CD4-positive, alpha-beta memory T cell (primary cell): ENCODE data around the gene NTNG2. TPM values are rescaled to one million over a fixed set of nuclear protein-coding genes. Genes with fewer than 3 reads are reported as not detected.
A peak's percentile ranks its signal among the peaks of the same experiment; 100 is the strongest.

Experiments used
- CTCF ChIA-PET: fragments of 350-600 bp; sonication (Branson Sonifier 250); formaldehyde crosslinking; loops from one replicate; lab custom pipeline; 2021; ENCODE audit warnings: inconsistent platforms; ENCODE audit not compliant: partially characterized antibody; lab: Charles Lee
- POLR2A ChIA-PET: fragments of 350-600 bp; sonication (Branson Sonifier 250); formaldehyde crosslinking; loops from one replicate; lab custom pipeline; 2021; ENCODE audit not compliant: partially characterized antibody; lab: Charles Lee
- DNase-seq, 5 donors: peaks; one replicate each; pipeline versions ENCODE4 v3.0.0 to v3.0.0-alpha.2; 2020 to 2022; ENCODE audit warnings: mixed read lengths in 1 of 5
- H3K27ac ChIP-seq: one replicate; pipeline ENCODE4 v1.7.0; 2013; ENCODE audit warnings: low read depth, low read length
- H3K27me3 ChIP-seq: 2 replicates; pipeline ENCODE4 v1.7.0; 2013; ENCODE audit warnings: mild to moderate bottlenecking, low read length, moderate library complexity; ENCODE audit not compliant: insufficient read depth
- H3K36me3 ChIP-seq: 2 replicates; pipeline ENCODE4 v1.7.0; 2013; ENCODE audit warnings: mild to moderate bottlenecking, low read length, moderate library complexity; ENCODE audit not compliant: insufficient read depth
- H3K4me1 ChIP-seq: 2 replicates; pipeline ENCODE4 v1.7.0; 2013; ENCODE audit warnings: mild to moderate bottlenecking, low read length, moderate library complexity; ENCODE audit not compliant: insufficient read depth
- H3K4me3 ChIP-seq, 2 donors: one replicate each; pipeline ENCODE4 v1.7.0; 2013; ENCODE audit warnings: low read length in 2 of 2, mild to moderate bottlenecking in 1 of 2
- H3K9me3 ChIP-seq, 2 donors: one replicate each; pipeline ENCODE4 v1.7.0; 2013; ENCODE audit warnings: low read length in 2 of 2, control low read depth in 1 of 2; ENCODE audit not compliant: control insufficient read depth in 1 of 2
- H3K27ac Mint-ChIP-seq, 7 donors: one replicate each; pipeline ENCODE4 v1.8.0; 2020 to 2021; ENCODE audit warnings: mixed read lengths in 7 of 7, mild to moderate bottlenecking in 6 of 7, inconsistent platforms in 3 of 7, moderate library complexity in 3 of 7
- H3K27me3 Mint-ChIP-seq, 2 donors: one replicate each; pipeline ENCODE4 v1.8.0; 2020 to 2021; ENCODE audit warnings: mixed read lengths in 2 of 2
- H3K36me3 Mint-ChIP-seq, 2 donors: one replicate each; pipeline ENCODE4 v1.8.0; 2020 to 2021; ENCODE audit warnings: mixed read lengths in 2 of 2, inconsistent platforms in 1 of 2, mild to moderate bottlenecking in 1 of 2
- H3K4me1 Mint-ChIP-seq, 4 donors: one replicate each; pipeline ENCODE4 v1.8.0; 2020 to 2021; ENCODE audit warnings: mixed read lengths in 4 of 4, mild to moderate bottlenecking in 1 of 4
- H3K4me3 Mint-ChIP-seq, 8 donors: one replicate each; pipeline ENCODE4 v1.8.0; 2020 to 2021; ENCODE audit warnings: mixed read lengths in 8 of 8, mild to moderate bottlenecking in 7 of 8, moderate library complexity in 6 of 8, inconsistent platforms in 3 of 8
- H3K9me3 Mint-ChIP-seq, 8 donors: one replicate each; pipeline ENCODE4 v1.8.0; 2020 to 2021; ENCODE audit warnings: mixed read lengths in 8 of 8, mild to moderate bottlenecking in 5 of 8, inconsistent platforms in 3 of 8, moderate library complexity in 1 of 8
- intact Hi-C: fragments of 100-400 bp; cut with micrococcal nuclease; formaldehyde crosslinking; loops from one replicate; pipeline ENCODE4 v1.15.1; 2023
- polyA plus RNA-seq, 2 donors: library from polyadenylated mRNA; unstranded; fragments of 300-500 nt; fragmentation: Illumina TruSeq; gene quantifications; one replicate each; pipeline ENCODE4 v1.2.3, GENCODE V29; 2021
- total RNA-seq, 2 experiments: library from RNA; stranded (reverse); gene quantifications; one replicate each; pipeline ENCODE4 v1.2.3, GENCODE V29; 2021

NTNG2 gene
- total and polyA plus RNA-seq, 4 experiments from 2014 or later = 1.0 to 8.8 (median 3.6) TPM

DNA sequence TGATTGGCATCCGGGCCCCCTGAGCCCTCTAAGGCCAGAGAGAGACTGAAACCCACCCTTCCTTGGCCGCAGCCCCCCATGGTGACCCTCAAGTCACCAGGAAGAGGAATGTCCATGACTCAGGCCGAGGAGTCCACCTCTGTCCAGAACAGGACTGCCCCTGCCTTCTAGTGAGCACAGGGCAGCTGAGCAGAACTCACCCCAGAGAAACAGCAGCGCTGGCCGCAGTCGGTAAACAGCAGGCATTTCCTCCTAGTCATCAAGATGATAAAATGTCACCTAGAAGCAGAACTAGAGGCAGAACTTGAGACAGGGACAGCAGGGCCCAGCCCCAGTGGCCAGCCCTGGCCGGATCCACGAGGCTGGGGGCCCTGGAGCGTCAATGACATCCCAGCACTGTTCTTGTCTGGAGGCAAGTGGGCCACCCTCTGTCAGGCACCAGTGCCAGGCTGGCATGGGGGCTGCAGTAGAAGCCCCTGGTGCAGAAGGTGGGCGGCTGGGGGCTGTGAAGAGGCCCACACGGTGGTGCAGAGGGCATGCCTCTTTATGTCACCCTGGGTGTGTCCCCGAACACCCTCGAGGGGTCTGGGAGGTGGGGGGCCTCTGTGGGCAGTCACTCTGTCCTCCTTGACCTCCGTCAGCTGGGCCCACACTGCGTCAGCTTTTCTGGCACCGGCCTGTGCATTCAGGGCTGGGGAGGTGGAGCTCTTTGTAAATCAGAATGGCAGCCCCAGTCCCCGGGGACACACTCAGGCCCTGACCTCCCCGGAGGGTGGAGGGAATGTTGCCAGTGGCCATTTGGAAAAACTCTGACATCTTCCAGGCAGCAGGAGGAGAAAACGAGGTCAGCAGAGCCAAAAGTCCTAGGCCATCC, 83.0 kb downstream of the NTNG2 start:
- Histone ChIP-seq H3K27me3 (no peaks in the 10 kb centered on the region), H3K27ac (no peak overlapping the region), H3K9me3 (no peaks in the 10 kb centered on the region), H3K4me3 (no peak overlapping the region), H3K36me3 (no peaks in the 10 kb centered on the region), H3K4me1 (peaks cover 15% of the 10 kb centered on the region)
- ChIA-PET POLR2A (no interaction called here), CTCF (no interaction called here)
- intact Hi-C loops = loop anchor here (5.0 kb wide), 2 partner anchors 112 to 1553 kb away; partner anchors contain the start of gene EXOSC2
- Mint-ChIP-seq H3K36me3 (peaks cover 0 to 6% of the 10 kb centered on the region in 2 donors), H3K9me3 (peaks cover 0 to 2% (median 0%) of the 10 kb centered on the region in 8 donors), H3K27me3 (peaks cover 3 to 6% of the 10 kb centered on the region in 2 donors), H3K27ac (peak overlapping the region in 1 of 7 donors; percentile 63), H3K4me1 (peaks cover 3 to 16% (median 10%) of the 10 kb centered on the region in 4 donors), H3K4me3 (peak overlapping the region in 3 of 8 donors; percentile 32 to 59 (median 53))
- no peak for DNase-seq

DNA sequence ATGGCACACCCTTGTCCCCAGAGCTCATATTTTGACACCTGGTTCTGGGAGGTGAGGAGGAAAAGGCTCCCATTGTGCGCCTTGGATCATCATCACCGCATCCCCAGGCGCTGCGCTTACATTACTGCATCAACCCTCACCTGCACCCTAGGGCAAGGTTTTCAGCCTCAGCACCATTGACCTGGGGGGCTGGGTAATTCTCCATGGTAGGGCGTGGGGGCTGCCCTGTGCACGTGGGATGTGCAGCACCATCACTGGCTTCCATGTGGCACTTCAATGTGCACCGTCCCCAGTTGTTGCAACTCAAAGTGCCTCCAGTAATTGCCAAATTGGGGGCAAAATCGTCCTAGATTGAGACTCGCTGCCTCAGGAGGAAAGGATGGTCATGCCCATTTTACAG, 83.6 kb downstream of the NTNG2 start:
- no peak overlapping the region for H3K27ac ChIP-seq
- Mint-ChIP-seq H3K27me3 (peaks cover 3 to 6% of the 10 kb centered on the region in 2 donors), H3K27ac (no peak overlapping the region), H3K4me1 (peaks cover 3 to 16% (median 7%) of the 10 kb centered on the region in 4 donors), H3K9me3 (peaks cover 0 to 2% (median 0%) of the 10 kb centered on the region in 8 donors), H3K36me3 (peaks cover 0 to 6% of the 10 kb centered on the region in 2 donors), H3K4me3 (no peak overlapping the region)
- no peak overlapping the region for H3K4me3 ChIP-seq
- peaks cover 10% of the 10 kb centered on the region for H3K4me1 ChIP-seq
- intact Hi-C loops = no loop called here
- H3K9me3 ChIP-seq = no peaks in the 10 kb centered on the region
- POLR2A ChIA-PET = no interaction called here
- CTCF ChIA-PET = no interaction called here
- DNase-seq = no peak
- H3K27me3 ChIP-seq = no peaks in the 10 kb centered on the region
- H3K36me3 ChIP-seq = no peaks in the 10 kb centered on the region

DNA sequence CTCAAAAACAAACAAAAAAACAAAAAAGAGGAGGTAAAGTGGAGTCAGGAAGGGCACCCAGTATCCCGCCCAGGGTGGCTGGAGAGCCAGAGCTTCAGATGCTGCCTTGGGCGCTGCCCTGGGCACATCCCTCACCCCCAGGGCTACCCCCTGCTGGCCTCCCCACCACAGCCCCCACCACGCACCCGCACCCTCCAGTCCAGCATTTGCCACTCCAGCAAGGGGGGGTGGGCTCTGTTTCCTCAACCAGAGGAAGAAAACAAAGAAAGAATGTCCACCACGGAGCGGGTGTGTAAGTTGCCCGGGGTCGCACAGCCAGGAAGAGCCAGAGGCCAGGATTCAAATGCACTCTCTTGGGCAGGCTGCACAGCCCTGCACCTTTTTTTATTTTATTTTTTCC, 86.1 kb downstream of the NTNG2 start:
- Histone ChIP-seq H3K36me3 (no peaks in the 10 kb centered on the region), H3K27ac (no peak overlapping the region), H3K4me1 (peaks cover under 1% of the 10 kb centered on the region), H3K9me3 (no peaks in the 10 kb centered on the region), H3K27me3 (no peaks in the 10 kb centered on the region), H3K4me3 (no peak overlapping the region)
- H3K27ac Mint-ChIP-seq = no peak overlapping the region
- H3K36me3 Mint-ChIP-seq = no peaks in the 10 kb centered on the region
- H3K4me1 Mint-ChIP-seq = no peaks in the 10 kb centered on the region
- no peak overlapping the region for H3K4me3 Mint-ChIP-seq
- no peak for DNase-seq
- peaks cover 3 to 4% of the 10 kb centered on the region in 2 donors for H3K27me3 Mint-ChIP-seq
- CTCF ChIA-PET = interaction anchor here (1.5 kb wide), 1 partner anchor 11 kb away, joined by 3 read pairs; no protein-coding TSS in a partner anchor
- POLR2A ChIA-PET = interaction anchor here (0.6 kb wide), 1 partner anchor 976 kb away, joined by 4 read pairs; no protein-coding TSS in a partner anchor
- intact Hi-C loops = no loop called here
- peaks cover 0 to 2% (median 0%) of the 10 kb centered on the region in 8 donors for H3K9me3 Mint-ChIP-seq

DNA sequence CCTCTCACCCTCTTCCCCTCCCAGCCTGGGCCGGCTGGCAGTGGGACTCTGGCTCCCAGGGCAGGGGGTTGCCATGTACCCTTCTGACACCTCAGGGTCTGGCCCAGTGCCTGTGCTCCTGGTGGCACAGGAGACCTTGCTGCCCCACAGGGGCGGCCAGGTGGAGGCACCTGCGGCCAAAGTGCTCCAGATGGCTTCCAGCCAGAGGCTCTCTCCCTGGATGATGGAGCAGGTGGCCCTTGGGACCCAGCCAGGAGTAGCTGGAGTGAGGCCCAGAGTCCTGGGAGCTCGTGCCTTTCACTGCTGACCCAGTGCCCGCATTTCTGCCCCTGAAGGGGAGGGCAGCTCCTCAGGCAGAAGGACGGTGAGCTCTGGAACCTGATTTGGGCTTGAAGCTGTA, 87.3 kb downstream of the NTNG2 start:
- Mint-ChIP-seq H3K27ac (no peak overlapping the region), H3K4me1 (no peaks in the 10 kb centered on the region)

DNA sequence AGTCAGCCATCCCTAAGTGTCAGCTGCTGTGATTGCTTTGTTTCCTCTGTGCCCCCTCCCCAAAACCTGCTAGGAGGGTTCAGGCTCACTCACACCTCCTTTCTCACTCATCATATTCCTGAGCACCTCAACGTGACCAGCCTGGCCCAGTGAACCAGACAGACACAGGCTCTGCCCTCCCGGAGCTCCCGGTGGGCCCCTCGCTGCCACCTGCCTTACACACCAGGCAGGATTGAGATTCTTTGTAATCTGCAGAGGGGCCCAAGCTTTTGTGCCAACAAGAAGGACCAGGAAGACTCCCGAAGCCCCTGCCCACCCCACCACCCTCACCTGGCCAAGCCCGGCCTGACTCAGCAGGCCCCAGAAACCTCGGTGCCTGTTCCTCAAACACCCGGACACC, 87.8 kb downstream of the NTNG2 start:
- Histone ChIP-seq H3K9me3 (no peaks in the 10 kb centered on the region), H3K4me3 (no peak overlapping the region), H3K27ac (no peak overlapping the region), H3K27me3 (no peaks in the 10 kb centered on the region), H3K4me1 (no peaks in the 10 kb centered on the region), H3K36me3 (no peaks in the 10 kb centered on the region)
- Mint-ChIP-seq H3K4me3 (no peak overlapping the region), H3K4me1 (no peaks in the 10 kb centered on the region), H3K27ac (no peak overlapping the region), H3K36me3 (no peaks in the 10 kb centered on the region), H3K27me3 (peaks cover 3 to 4% of the 10 kb centered on the region in 2 donors), H3K9me3 (peaks cover 0 to 2% (median 0%) of the 10 kb centered on the region in 8 donors)
- POLR2A ChIA-PET = no interaction called here
- CTCF ChIA-PET = interaction anchor here (1.4 to 8.1 kb wide), 5 partner anchors 11 to 487 kb away, joined by 4 to 78 read pairs (median 6); no protein-coding TSS in a partner anchor
- DNase-seq = no peak
- intact Hi-C loops = no loop called here

More for the DNA sequence above, 87.3 kb downstream of the NTNG2 start:
- Histone ChIP-seq H3K4me3 (no peak overlapping the region), H3K9me3 (no peaks in the 10 kb centered on the region), H3K36me3 (no peaks in the 10 kb centered on the region), H3K27ac (no peak overlapping the region), H3K4me1 (no peaks in the 10 kb centered on the region), H3K27me3 (no peaks in the 10 kb centered on the region)
- Mint-ChIP-seq H3K9me3 (peaks cover 0 to 2% (median 0%) of the 10 kb centered on the region in 8 donors), H3K27me3 (peaks cover 3 to 4% of the 10 kb centered on the region in 2 donors), H3K36me3 (no peaks in the 10 kb centered on the region), H3K4me3 (no peak overlapping the region)
- POLR2A ChIA-PET = no interaction called here
- DNase-seq = no peak
- CTCF ChIA-PET = interaction anchor here (0.7 to 1.7 kb wide), 4 partner anchors 10 to 486 kb away, joined by 3 to 6 read pairs (median 4); no protein-coding TSS in a partner anchor
- intact Hi-C loops = no loop called here

DNA sequence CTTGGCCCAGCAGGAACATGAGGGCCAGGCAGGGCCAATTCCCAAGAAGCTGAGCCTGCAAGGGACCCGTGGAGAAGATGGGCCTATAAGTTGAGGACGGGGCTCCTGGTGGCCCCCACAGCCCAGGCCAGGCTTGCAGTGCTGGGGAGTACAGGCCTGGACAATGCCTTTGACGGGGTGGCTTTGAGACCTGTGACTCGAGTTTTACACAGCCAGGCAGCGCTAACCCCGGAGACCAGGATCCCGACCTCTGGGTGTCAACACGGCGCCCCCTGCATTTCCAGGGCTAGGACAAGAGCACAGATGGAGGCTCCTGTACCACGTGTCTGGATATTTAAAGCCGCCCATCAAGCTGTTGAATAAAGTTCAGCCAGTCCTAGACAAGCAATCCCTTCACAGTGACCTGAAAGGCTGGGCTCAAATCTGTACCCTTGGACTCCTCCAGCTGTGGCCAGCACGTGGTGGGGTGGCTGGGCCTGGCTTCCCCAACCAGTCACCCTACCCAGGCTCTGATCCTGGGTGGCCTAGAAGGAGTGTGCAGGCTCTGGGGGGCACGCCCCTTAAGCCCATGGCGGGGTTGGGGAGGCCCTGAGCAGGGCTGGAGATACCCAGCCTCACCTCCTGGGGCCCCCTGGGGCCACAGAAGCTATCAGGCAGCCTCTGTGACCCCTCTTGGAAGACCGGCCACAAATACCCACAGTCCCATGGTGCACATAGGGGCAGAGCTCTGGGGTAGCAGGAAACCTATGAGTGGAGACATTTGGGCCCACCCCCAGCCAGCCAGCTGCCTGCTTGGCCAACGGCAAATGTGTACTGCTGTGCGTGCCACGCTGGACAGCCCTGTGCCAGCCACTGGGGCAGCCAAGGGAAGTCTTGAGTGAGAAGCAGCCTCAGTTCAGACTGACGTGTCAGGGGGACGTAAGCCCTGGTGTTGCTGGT, 88.7 kb downstream of the NTNG2 start:
- Mint-ChIP-seq H3K9me3 (peaks cover 0 to 2% (median 0%) of the 10 kb centered on the region in 8 donors), H3K27ac (peak overlapping the region in 1 of 7 donors; percentile 21), H3K4me1 (no peaks in the 10 kb centered on the region), H3K27me3 (peaks cover 1 to 4% of the 10 kb centered on the region in 2 donors), H3K4me3 (no peak overlapping the region), H3K36me3 (no peaks in the 10 kb centered on the region)
- Histone ChIP-seq H3K27ac (no peak overlapping the region), H3K27me3 (no peaks in the 10 kb centered on the region), H3K36me3 (no peaks in the 10 kb centered on the region), H3K9me3 (no peaks in the 10 kb centered on the region), H3K4me1 (no peaks in the 10 kb centered on the region), H3K4me3 (no peak overlapping the region)
- no peak for DNase-seq
- ChIA-PET CTCF (interaction anchor here (1.4 to 8.1 kb wide), 5 partner anchors 12 to 488 kb away, joined by 3 to 78 read pairs (median 31); no protein-coding TSS in a partner anchor), POLR2A (interaction anchor here (1.3 kb wide), 1 partner anchor 9 kb away, joined by 6 read pairs; no protein-coding TSS in a partner anchor)
- intact Hi-C loops = no loop called here
